H9 (cell line): Measurements from ENCODE around the gene TPM4. TPM values are rescaled to one million over a fixed set of nuclear protein-coding genes. Genes with fewer than 3 reads are reported as not detected.

Experiments
- DNase-seq: peaks from one replicate; pipeline ENCODE4 v3.0.0-alpha.2; 2017
- H2AFZ ChIP-seq: one replicate; pipeline ENCODE4 v1.6.1; 2013; ENCODE audit warnings: mild to moderate bottlenecking, low read length, control low read depth, moderate library complexity
- H2AK5ac ChIP-seq: 2 replicates; pipeline ENCODE4 v1.6.1; 2013; ENCODE audit warnings: low read length, control low read depth, mixed read lengths; ENCODE audit not compliant: insufficient read length
- H2BK120ac ChIP-seq: one replicate; pipeline ENCODE4 v1.6.1; 2013; ENCODE audit warnings: low read depth, mild to moderate bottlenecking, low read length, control low read depth, inconsistent platforms; ENCODE audit not compliant: poor library complexity, severe bottlenecking
- H2BK12ac ChIP-seq: 2 replicates; pipeline ENCODE4 v1.6.1; 2013; ENCODE audit warnings: low read length, control low read depth, mixed read lengths, low read depth; ENCODE audit not compliant: insufficient read length
- H2BK15ac ChIP-seq: 2 replicates; pipeline ENCODE4 v1.6.1; 2013; ENCODE audit warnings: low read depth, low read length, control low read depth
- H2BK20ac ChIP-seq: one replicate; pipeline ENCODE4 v1.6.1; 2013; ENCODE audit warnings: low read depth, mild to moderate bottlenecking, low read length, control low read depth, inconsistent platforms; ENCODE audit not compliant: poor library complexity, severe bottlenecking
- H2BK5ac ChIP-seq: 2 replicates; pipeline ENCODE4 v1.6.1; 2013; ENCODE audit warnings: low read length, control low read depth, mixed read lengths; ENCODE audit not compliant: insufficient read length
- H3K14ac ChIP-seq: 2 replicates; pipeline ENCODE4 v1.6.1; 2013; ENCODE audit warnings: low read length, control low read depth; ENCODE audit not compliant: insufficient read depth
- H3K18ac ChIP-seq: 2 replicates; pipeline ENCODE4 v1.6.1; 2013; ENCODE audit warnings: low read depth, mild to moderate bottlenecking, mixed read lengths, low read length, control low read depth; ENCODE audit not compliant: insufficient read length
- H3K23ac ChIP-seq: 2 replicates; pipeline ENCODE4 v1.6.1; 2013; ENCODE audit warnings: low read length, control low read depth, mixed read lengths, low read depth; ENCODE audit not compliant: insufficient read length
- H3K23me2 ChIP-seq: 2 replicates; pipeline ENCODE4 v1.6.1; 2013; ENCODE audit warnings: low read depth, mild to moderate bottlenecking, mixed read lengths, low read length, control low read depth; ENCODE audit not compliant: insufficient read length, poor library complexity, severe bottlenecking
- H3K27ac ChIP-seq: 2 replicates; pipeline ENCODE4 v1.5.1; 2013; ENCODE audit warnings: low read length, control low read depth, mixed read lengths, low read depth; ENCODE audit not compliant: insufficient read length
- H3K27me3 ChIP-seq: 2 replicates; pipeline ENCODE4 v1.6.1; 2013; ENCODE audit warnings: low read length, control low read depth, inconsistent platforms; ENCODE audit not compliant: insufficient read depth
- H3K4ac ChIP-seq: 2 replicates; pipeline ENCODE4 v1.6.1; 2013; ENCODE audit warnings: low read depth, mild to moderate bottlenecking, control low read depth, inconsistent platforms, low read length, moderate library complexity
- H3K4me1 ChIP-seq: 2 replicates; pipeline ENCODE4 v1.6.1; 2013; ENCODE audit warnings: low read length, control low read depth, inconsistent platforms; ENCODE audit not compliant: insufficient read depth
- H3K4me2 ChIP-seq: 2 replicates; pipeline ENCODE4 v1.6.1; 2013; ENCODE audit warnings: low read length, control low read depth, mixed read lengths; ENCODE audit not compliant: insufficient read length, insufficient read depth
- H3K56ac ChIP-seq: 2 replicates; pipeline ENCODE4 v1.6.1; 2013; ENCODE audit warnings: low read depth, mild to moderate bottlenecking, mixed read lengths, low read length, control low read depth; ENCODE audit not compliant: insufficient read length
- H3K79me1 ChIP-seq: 2 replicates; pipeline ENCODE4 v1.6.1; 2013; ENCODE audit warnings: low read depth, mild to moderate bottlenecking, moderate library complexity, low read length, control low read depth, inconsistent platforms; ENCODE audit not compliant: insufficient read depth, poor library complexity, severe bottlenecking
- H3K79me2 ChIP-seq: 2 replicates; pipeline ENCODE4 v1.6.1; 2013; ENCODE audit warnings: low read length, control low read depth, inconsistent platforms; ENCODE audit not compliant: insufficient read depth
- H3K9ac ChIP-seq: 2 replicates; pipeline ENCODE4 v1.6.1; 2013; ENCODE audit warnings: low read length, control low read depth, mixed read lengths; ENCODE audit not compliant: insufficient read length; ENCODE audit errors: extremely low read depth
- H3K9me3 ChIP-seq: one replicate; pipeline ENCODE4 v1.6.1; 2013; ENCODE audit warnings: low read depth, low read length, inconsistent platforms; ENCODE audit not compliant: control insufficient read depth
- H3T11ph ChIP-seq: one replicate; pipeline ENCODE4 v1.6.1; 2013; ENCODE audit warnings: mild to moderate bottlenecking, low read length, control low read depth, inconsistent platforms
- H4K20me1 ChIP-seq: one replicate; pipeline ENCODE4 v1.6.1; 2013; ENCODE audit not compliant: control insufficient read depth, insufficient read length, insufficient read depth
- H4K5ac ChIP-seq: 2 replicates; pipeline ENCODE4 v1.6.1; 2013; ENCODE audit warnings: low read depth, mild to moderate bottlenecking, mixed read lengths, low read length, control low read depth; ENCODE audit not compliant: insufficient read length
- H4K8ac ChIP-seq: replicated peaks from 2 replicates; pipeline ENCODE4 v1.6.1; 2013; ENCODE audit warnings: low read length, control low read depth, mixed read lengths, low read depth; ENCODE audit not compliant: insufficient read length
- H4K91ac ChIP-seq: 2 replicates; pipeline ENCODE4 v1.6.1; 2013; ENCODE audit warnings: low read depth, mild to moderate bottlenecking, moderate library complexity, mixed read lengths, low read length, control low read depth; ENCODE audit not compliant: insufficient read length
- H3K27ac Mint-ChIP-seq, 3 experiments: 2 replicates in 2 of 3; 3 replicates in 1 of 3; pipeline ENCODE4 v1.8.0; 2020 to 2021; ENCODE audit warnings: mixed read lengths in 3 of 3, mild to moderate bottlenecking in 1 of 3, moderate library complexity in 1 of 3
- H3K27me3 Mint-ChIP-seq: 2 replicates; pipeline ENCODE4 v1.8.0; 2021; ENCODE audit warnings: low read depth, mild to moderate bottlenecking, moderate library complexity, mixed read lengths
- H3K36me3 Mint-ChIP-seq, 3 experiments: 2 replicates in 2 of 3; 3 replicates in 1 of 3; pipeline ENCODE4 v1.8.0; 2020 to 2021; ENCODE audit warnings: low read depth in 3 of 3, mixed read lengths in 3 of 3; ENCODE audit not compliant: insufficient read depth in 1 of 3
- H3K4me1 Mint-ChIP-seq, 2 experiments: 2 replicates each; pipeline ENCODE4 v1.8.0; 2020; ENCODE audit warnings: mixed read lengths in 2 of 2
- H3K4me3 Mint-ChIP-seq, 2 experiments: 2 replicates in 1 of 2; 3 replicates in 1 of 2; pipeline ENCODE4 v1.8.0; 2020 to 2021; ENCODE audit warnings: mild to moderate bottlenecking in 2 of 2, mixed read lengths in 2 of 2, moderate library complexity in 1 of 2
- H3K9me3 Mint-ChIP-seq, 2 experiments: 2 replicates in 1 of 2; 3 replicates in 1 of 2; pipeline ENCODE4 v1.8.0; 2020; ENCODE audit warnings: mild to moderate bottlenecking in 2 of 2, mixed read lengths in 2 of 2, moderate library complexity in 1 of 2
- CTCF ChIP-seq: fragments of 200-600 bp; sonication (generic); conservative IDR thresholded peaks from 3 replicates; pipeline ENCODE4 v1.8.0; 2021; ENCODE audit warnings: antibody characterized with exemption, mild to moderate bottlenecking
- WGBS: extraction: QIAGEN DNeasy Blood & Tissue Kit; methylation state at CpG from one replicate; pipeline ENCODE4 v1.1.7; 2013; ENCODE audit warnings: missing lambda C conversion rate, low lambda C conversion rate, mixed read lengths; ENCODE audit not compliant: insufficient read length; ENCODE audit errors: extremely low coverage; 5-methylcytosine and 5-hydroxymethylcytosine counted together
- total RNA-seq: library from RNA; stranded (reverse); gene quantifications from 2 replicates; pipeline ENCODE4 v1.2.1, GENCODE V29; 2021

TPM4 gene
- total RNA-seq, 1 experiment from 2014 or later: 431 TPM

GRCh38 chr19:16057062-16057461, 19.2 kb upstream of the TPM4 start:
- H4K91ac ChIP-seq: no peak overlapping the region
- no peak for DNase-seq
- no peaks in the 10 kb centered on the region for H3K79me2 ChIP-seq
- no peaks in the 10 kb centered on the region for H4K20me1 ChIP-seq
- H3K56ac ChIP-seq: no peak overlapping the region
- no peak overlapping the region for H3K18ac ChIP-seq
- WGBS: no CpG with 5 or more reads among the region's 5 CpGs
- H3K4me3 Mint-ChIP-seq: no peak overlapping the region
- no peak overlapping the region for H3T11ph ChIP-seq
- H4K8ac ChIP-seq: no peak overlapping the region
- peaks cover 5% of the 10 kb centered on the region for H3K27me3 Mint-ChIP-seq
- TF ChIP-seq CTCF: no peak
- no peak overlapping the region for H3K9ac ChIP-seq
- no peak overlapping the region for H2BK12ac ChIP-seq
- no peak overlapping the region for H3K4ac ChIP-seq
- H3K9me3 Mint-ChIP-seq: peaks cover 40 to 65% of the 10 kb centered on the region in 2 experiments
- no peaks in the 10 kb centered on the region for H3K23me2 ChIP-seq
- no peak overlapping the region for H2BK15ac ChIP-seq
- no peaks in the 10 kb centered on the region for H3K9me3 ChIP-seq
- H2AFZ ChIP-seq: no peak overlapping the region
- H3K27me3 ChIP-seq: no peaks in the 10 kb centered on the region
- H4K5ac ChIP-seq: no peak overlapping the region
- H3K4me1 Mint-ChIP-seq: no peaks in the 10 kb centered on the region
- no peak overlapping the region for H3K27ac Mint-ChIP-seq
- no peak overlapping the region for H2BK20ac ChIP-seq
- H3K4me1 ChIP-seq: no peaks in the 10 kb centered on the region
- no peaks in the 10 kb centered on the region for H3K79me1 ChIP-seq
- no peak overlapping the region for H3K27ac ChIP-seq
- H2AK5ac ChIP-seq: no peak overlapping the region
- no peak overlapping the region for H2BK5ac ChIP-seq
- no peak overlapping the region for H2BK120ac ChIP-seq
- H3K4me2 ChIP-seq: no peak overlapping the region
- no peak overlapping the region for H3K23ac ChIP-seq
- H3K36me3 Mint-ChIP-seq: no peaks in the 10 kb centered on the region; a peak in 1 of 7 replicates
- no peak overlapping the region for H3K14ac ChIP-seq
